HG02623 (cell line): Measurements from ENCODE around the gene RUNDC3A.
"Not testable (repeated sequence)": the region's sequence is repeated elsewhere in the genome, so short reads cannot be mapped to it uniquely, and the experiment has no call there.

Source experiments
- ATAC-seq: cut with Tn5 transposase; IDR thresholded peaks from one replicate; pipeline ENCODE4 v1.9.1; 2021; ENCODE audit warnings: moderate library complexity; ENCODE audit not compliant: unreplicated experiment

The RUNDC3A gene

GRCh38 chr17:44343510-44344209 lies 35.3 kb downstream of the RUNDC3A start:
- ATAC-seq = no peak

- ATAC-seq = peak; percentile 51
Observed at GRCh38 chr17:44344939-44345453, 36.6 kb downstream of the RUNDC3A start, which contains the start of gene GRN. Gene GRN, plus strand, starts transcription at chr17:44345302. Its CDS starts 3,863 bp downstream, at chr17:44349165.

- ATAC-seq = no peak
Observed at GRCh38 chr17:44345454-44346026, 37.1 kb downstream of the RUNDC3A start.

GRCh38 chr17:44346064-44346844 lies 37.9 kb downstream of the RUNDC3A start:
- ATAC-seq = no peak

- ATAC-seq = not testable (repeated sequence)
Observed at GRCh38 chr17:44347206-44348055, 39.0 kb downstream of the RUNDC3A start.

- ATAC-seq = peak; percentile 39
Observed at GRCh38 chr17:44348234-44348987, 40.0 kb downstream of the RUNDC3A start.

GRCh38 chr17:44348988-44349364 lies 40.6 kb downstream of the RUNDC3A start:
- no peak for ATAC-seq

GRCh38 chr17:44349553-44350070 lies 41.2 kb downstream of the RUNDC3A start:
- no peak for ATAC-seq

GRCh38 chr17:44350733-44351226 lies 42.4 kb downstream of the RUNDC3A start:
- ATAC-seq = no peak

GRCh38 chr17:44351464-44351863 lies 43.1 kb downstream of the RUNDC3A start:
- ATAC-seq = no peak

GRCh38 chr17:44351961-44352827 lies 43.8 kb downstream of the RUNDC3A start:
- no peak for ATAC-seq

GRCh38 chr17:44352828-44353671 lies 44.6 kb downstream of the RUNDC3A start:
- ATAC-seq = no peak

- ATAC-seq = no peak
Observed at GRCh38 chr17:44353672-44354331, 45.4 kb downstream of the RUNDC3A start.

- no peak for ATAC-seq
Observed at GRCh38 chr17:44354582-44355561, 46.5 kb downstream of the RUNDC3A start.

GRCh38 chr17:44355642-44356099 lies 47.3 kb downstream of the RUNDC3A start:
- ATAC-seq = no peak

- ATAC-seq = no peak
Observed at GRCh38 chr17:44356241-44356640, 47.8 kb downstream of the RUNDC3A start.
